ENCODE results near the gene GALNT9.

DNA sequence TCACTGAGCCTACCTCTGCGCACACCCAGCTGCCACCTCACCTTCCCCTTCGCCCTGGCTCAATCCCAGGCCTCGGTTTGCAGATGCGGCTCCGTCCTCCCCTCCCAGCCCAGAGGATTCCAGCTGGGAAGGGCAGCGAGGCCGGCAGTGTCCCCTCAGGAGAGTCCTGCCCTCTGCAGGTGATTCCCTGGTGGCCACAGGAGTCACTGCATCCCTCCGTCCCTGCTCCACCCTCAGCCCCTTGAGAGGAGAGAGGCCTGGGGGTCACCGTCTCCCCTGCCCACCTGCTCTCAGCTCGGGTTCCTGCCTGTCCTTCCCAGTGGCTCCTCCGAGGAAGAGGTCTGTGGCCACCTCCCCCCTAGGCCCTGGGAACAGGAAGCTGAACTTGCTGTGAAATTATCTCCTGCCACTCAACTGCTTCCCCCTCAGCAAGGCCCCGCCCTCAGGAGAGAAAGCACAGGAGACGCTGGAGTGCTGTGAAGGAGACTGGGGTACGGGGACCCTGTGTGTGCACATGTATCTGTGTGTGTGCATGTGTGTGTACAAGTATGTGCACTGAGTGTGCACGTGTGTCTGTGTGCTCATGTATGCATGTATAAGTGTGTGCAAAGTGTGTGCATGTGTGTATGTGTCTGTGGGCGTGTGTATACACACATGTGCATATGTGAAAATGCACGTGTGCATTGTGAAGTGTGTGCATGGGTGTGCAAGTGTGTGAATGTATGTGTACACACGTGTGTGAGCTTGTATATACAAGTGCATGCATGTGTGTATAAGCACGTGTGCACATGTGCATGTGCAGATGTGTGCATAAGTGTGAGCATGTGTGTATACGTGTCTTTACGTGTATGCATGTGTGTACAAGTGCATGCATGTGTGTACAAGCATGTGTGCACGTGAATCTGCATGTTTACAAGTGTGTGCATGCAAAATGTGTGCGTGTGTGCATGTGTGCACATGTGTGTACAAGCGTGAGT, 13.2 kb upstream of the GALNT9 start:
- TF ChIP-seq CTCF (conservative IDR thresholded peaks at IDR 0.05; ENCODE audit: low read depth, low read length) (peak; percentile 77), EZH2 (IDR thresholded peaks at IDR 0.05; ENCODE audit: low read length, unreplicated experiment) (no peak), EZH2phosphoT487 (IDR thresholded peaks at IDR 0.05; ENCODE audit: borderline replicate concordance, low read length) (no peak)
